ENCODE data around the gene PHF10. TPM values are rescaled to one million over a fixed set of nuclear protein-coding genes. Genes with fewer than 3 reads are reported as not detected.

Gene PHF10
- total and polyA plus RNA-seq, 12 donors = 36.6 to 121 (median 71.8) TPM

- Histone ChIP-seq H3K9me3 (replicated peaks in 1 of 3) (no peaks in the 10 kb centered on the region), H3K4me1 (replicated peaks in 1 of 2) (no peaks in the 10 kb centered on the region), H3K36me3 (replicated peaks in 1 of 2) (peaks cover 0 to 70% of the 10 kb centered on the region in 2 donors), H3K4me3 (no peak overlapping the region), H3K27ac (no peak overlapping the region), H3K27me3 (no peaks in the 10 kb centered on the region)
- intact Hi-C loops (cut with DNase I) = no loop called here
- no peak for DNase-seq
- 86 to 94% (median 90%) methylated on average over 2 of the region's 2 CpGs for WGBS, 4 donors
- TF ChIP-seq CTCF (IDR thresholded peaks at IDR 0.05) (no peak), POLR2A (IDR thresholded peaks at IDR 0.05) (no peak)
These were observed 10.1 kb downstream of the PHF10 start for GRCh38 chr6:169714178-169714577.

GRCh38 chr6:169710009-169710408, 14.3 kb downstream of the PHF10 start:
- no peak overlapping the region for H3K27ac ChIP-seq
- WGBS, 4 donors = 60 to 80% (median 69%) methylated on average over 3 of the region's 3 CpGs
- TF ChIP-seq POLR2A (IDR thresholded peaks at IDR 0.05) (no peak), CTCF (IDR thresholded peaks at IDR 0.05) (no peak)
- intact Hi-C loops (cut with DNase I) = no loop called here
- H3K4me3 ChIP-seq = no peak overlapping the region
- no peaks in the 10 kb centered on the region for H3K27me3 ChIP-seq
- peaks cover 0 to 6% of the 10 kb centered on the region in 2 donors for H3K4me1 ChIP-seq (replicated peaks in 1 of 2)
- H3K9me3 ChIP-seq (replicated peaks in 1 of 3) = no peaks in the 10 kb centered on the region
- DNase-seq = no peak
- H3K36me3 ChIP-seq (replicated peaks in 1 of 2) = peaks cover 0 to 57% of the 10 kb centered on the region in 2 donors

DNA sequence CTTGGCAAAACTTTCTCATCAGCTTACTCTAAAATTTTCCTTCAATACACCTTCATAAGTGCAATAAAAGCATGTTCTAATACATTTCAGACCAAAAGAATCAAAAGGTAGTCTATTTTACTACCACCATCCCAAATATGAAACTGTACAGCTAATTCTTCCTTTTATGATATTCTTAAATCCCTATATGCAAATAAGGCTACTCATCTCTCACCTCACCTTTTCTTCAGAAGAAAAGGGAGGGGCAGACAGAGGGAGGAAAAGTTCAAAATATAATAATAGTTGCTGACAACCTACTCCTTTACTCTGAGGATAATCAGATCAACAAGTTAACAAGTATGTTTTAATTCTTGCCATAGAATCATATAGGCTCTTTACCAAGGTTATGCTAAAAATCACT, 15.0 kb downstream of the PHF10 start:
- Histone ChIP-seq H3K27me3 (no peaks in the 10 kb centered on the region), H3K4me3 (no peak overlapping the region), H3K36me3 (replicated peaks in 1 of 2) (peaks cover 0 to 50% of the 10 kb centered on the region in 2 donors), H3K27ac (no peak overlapping the region), H3K9me3 (replicated peaks in 1 of 3) (no peaks in the 10 kb centered on the region), H3K4me1 (replicated peaks in 1 of 2) (peaks cover 0 to 13% of the 10 kb centered on the region in 2 donors)
- no peak for DNase-seq
- no peak for TF ChIP-seq CTCF (IDR thresholded peaks at IDR 0.05)
- TF ChIP-seq POLR2A (IDR thresholded peaks at IDR 0.05) = no peak
- intact Hi-C loops (cut with DNase I) = no loop called here

DNA sequence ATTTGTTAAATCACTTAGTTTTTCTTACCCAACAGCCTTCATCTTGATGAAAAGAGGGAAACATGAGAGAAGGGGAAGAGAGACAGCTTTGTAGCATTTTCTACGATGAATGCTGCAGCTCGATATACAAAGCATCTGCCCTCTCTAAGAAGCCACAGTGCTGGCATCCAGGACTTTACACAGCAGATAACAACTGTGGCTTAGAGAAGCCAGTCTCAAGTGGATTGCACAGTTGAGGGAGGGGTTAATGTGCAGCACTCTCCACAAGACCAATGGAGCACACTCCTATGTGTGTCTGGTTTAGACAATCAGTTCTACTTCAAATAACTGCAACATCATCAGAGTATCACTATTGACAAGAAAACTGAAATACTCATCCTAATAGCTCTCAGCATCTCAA, 16.5 kb downstream of the PHF10 start:
- H3K36me3 ChIP-seq (replicated peaks in 1 of 2) = peaks cover 0 to 39% of the 10 kb centered on the region in 2 donors
- intact Hi-C loops (cut with DNase I) = no loop called here
- TF ChIP-seq CTCF (IDR thresholded peaks at IDR 0.05) (no peak), POLR2A (IDR thresholded peaks at IDR 0.05) (no peak)
- no peak for DNase-seq
- no peaks in the 10 kb centered on the region for H3K9me3 ChIP-seq (replicated peaks in 1 of 3)
- H3K27me3 ChIP-seq = no peaks in the 10 kb centered on the region
- no peak overlapping the region for H3K4me3 ChIP-seq
- peaks cover 10 to 28% of the 10 kb centered on the region in 2 donors for H3K4me1 ChIP-seq (replicated peaks in 1 of 2)
- no peak overlapping the region for H3K27ac ChIP-seq
- WGBS, 4 donors = 81 to 91% (median 89%) methylated on average over 2 of the region's 2 CpGs
